ENCODE results near the gene TAF1B.

TAF1B gene

DNA sequence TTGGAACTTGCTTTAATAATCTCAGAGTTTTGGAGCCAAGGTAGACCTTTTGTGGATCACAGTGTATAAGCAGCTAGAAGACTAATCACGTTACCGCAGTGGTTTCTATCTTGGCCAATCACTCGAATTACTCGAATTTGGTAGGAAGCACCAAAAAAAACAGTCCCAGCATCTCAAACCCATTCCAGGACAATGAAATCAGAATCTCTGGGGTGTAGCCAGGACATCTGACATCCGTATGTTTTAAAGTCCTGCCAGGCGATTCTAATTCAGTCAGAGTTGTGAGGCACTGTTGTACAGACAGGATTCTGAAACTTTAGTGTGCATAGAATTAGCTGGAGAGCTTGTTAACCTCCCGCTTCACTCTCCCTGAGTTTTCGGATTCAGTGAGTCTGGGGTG is 139.0 kb downstream of the TAF1B start:
- no peak for DNase-seq (ENCODE audit: extremely low read depth in 1 of 2, low read depth in 1 of 2)

DNA sequence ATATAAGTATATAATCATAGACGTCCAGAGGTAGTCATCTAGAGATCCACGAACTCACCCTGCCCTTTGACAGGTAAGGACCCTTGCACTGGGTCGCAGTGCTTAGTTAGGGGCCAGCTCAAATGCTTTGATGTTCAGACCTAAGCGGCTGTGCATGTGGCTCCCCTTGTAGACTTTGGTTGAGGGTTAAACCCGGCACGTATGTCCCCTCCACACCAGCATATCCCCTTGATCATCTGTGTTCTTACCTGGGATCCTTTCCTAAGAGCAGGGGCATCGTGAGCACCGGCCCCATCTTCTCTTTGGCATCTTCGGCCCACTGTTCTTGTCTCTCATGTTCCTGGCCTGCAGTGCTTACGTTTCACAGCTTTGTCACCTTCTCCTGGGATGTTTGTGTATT is 139.6 kb downstream of the TAF1B start:
- DNase-seq (ENCODE audit: extremely low read depth in 1 of 2, low read depth in 1 of 2) = no peak

DNA sequence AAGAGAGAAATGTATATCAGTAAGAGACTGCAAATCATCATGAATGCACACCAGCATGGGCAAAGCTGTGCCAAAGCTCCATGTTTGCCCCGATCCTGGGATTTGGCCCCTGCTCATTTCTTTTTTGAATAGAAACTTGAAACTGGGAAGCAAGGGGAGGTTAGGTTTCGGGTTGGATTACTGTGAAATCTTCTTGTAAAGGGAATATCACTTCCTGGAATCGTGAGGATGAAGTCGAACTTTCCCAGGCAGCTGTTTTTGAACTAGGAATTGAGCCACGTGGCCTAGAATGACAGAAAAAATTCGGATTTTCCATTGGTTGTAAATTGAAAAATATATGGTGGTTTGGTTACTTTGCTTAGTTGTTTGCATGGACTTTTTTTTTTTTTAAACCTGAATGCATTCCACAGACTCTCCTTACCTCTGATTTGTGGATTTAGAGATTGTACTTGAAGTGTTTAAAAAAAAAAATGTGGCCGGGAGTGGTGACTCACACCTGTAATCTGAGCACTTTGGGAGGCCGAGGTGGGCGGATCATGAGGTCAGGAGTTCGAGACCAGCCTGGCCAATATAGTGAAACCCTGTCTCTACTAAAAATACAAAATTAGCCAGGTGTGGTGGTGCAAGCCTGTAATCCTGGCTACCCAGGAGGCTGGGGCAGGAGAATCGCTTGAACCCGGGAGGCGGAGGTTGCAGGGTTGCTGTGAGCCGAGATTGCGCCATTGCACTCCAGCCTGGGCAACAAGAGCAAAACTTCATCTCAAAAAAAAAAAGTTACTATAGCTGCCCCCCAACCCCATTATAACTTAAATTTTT is 140.3 kb downstream of the TAF1B start:
- no peak for DNase-seq (ENCODE audit: extremely low read depth in 1 of 2, low read depth in 1 of 2)
